ENCODE data around the gene SMYD3. TPM values are rescaled to one million over a fixed set of nuclear protein-coding genes. Genes with fewer than 3 reads are reported as not detected.

The SMYD3 gene
- total and polyA plus RNA-seq, 2 donors (not counting 1 experiment from before 2014, with no cell fraction given) = 9.7 to 37.2 TPM

- WGBS (ENCODE audit: insufficient coverage) = 100% methylated on average over 3 of the region's 4 CpGs
- H3K27me3 ChIP-seq (replicated peaks in 1 of 4; ENCODE audit: control extremely low read depth in 1 of 4, control insufficient read depth in 3 of 4, insufficient read depth in 4 of 4, low read length in 3 of 4) = no peaks in the 10 kb centered on the region
- H3K27ac ChIP-seq (ENCODE audit: low read length in 2 of 2) = no peak overlapping the region
- POLR2A ChIA-PET = no interaction called here
- Mint-ChIP-seq H3K4me3 (no peak overlapping the region), H3K9me3 (ENCODE audit: insufficient read depth) (no peaks in the 10 kb centered on the region), H3K27ac (no peak overlapping the region), H3K27me3 (no peaks in the 10 kb centered on the region), H3K4me1 (no peaks in the 10 kb centered on the region)
- no peaks in the 10 kb centered on the region for H4K20me1 ChIP-seq (ENCODE audit: control insufficient read depth, insufficient read depth, low read length, poor library complexity, severe bottlenecking)
- no peak overlapping the region for H2AFZ ChIP-seq (ENCODE audit: insufficient read depth, low read depth, low read length, poor library complexity, severe bottlenecking)
- no peak overlapping the region for H3K9ac ChIP-seq (ENCODE audit: low read length)
- CTCF ChIA-PET = no interaction called here
- no peak for ATAC-seq (ENCODE audit: low read depth)
- no peaks in the 10 kb centered on the region for H3K4me1 ChIP-seq (ENCODE audit: control insufficient read depth in 2 of 2, insufficient read depth in 2 of 2, low read length in 2 of 2)
- intact Hi-C loops (cut with micrococcal nuclease) = no loop called here
- TF ChIP-seq CTCF (IDR thresholded peaks at IDR 0.05) (no peak), EZH2 (IDR thresholded peaks at IDR 0.05; ENCODE audit: borderline replicate concordance, insufficient read depth, low read depth, low read length, poor library complexity, severe bottlenecking) (no peak)
- no peaks in the 10 kb centered on the region for H3K9me3 ChIP-seq (ENCODE audit: control extremely low read depth in 1 of 3, control insufficient read depth in 2 of 3, insufficient read depth in 1 of 3, low read length in 2 of 3)
- DNase-seq = no peak
- no peaks in the 10 kb centered on the region for H3K79me2 ChIP-seq (ENCODE audit: control insufficient read depth, insufficient read depth, low read length)
- H3K4me2 ChIP-seq (replicated peaks; ENCODE audit: low read depth, low read length, poor library complexity, severe bottlenecking) = no peak overlapping the region
- H3K36me3 ChIP-seq (replicated peaks in 1 of 2; ENCODE audit: control extremely low read depth in 1 of 2, control insufficient read depth in 1 of 2, extremely low read depth in 1 of 2, insufficient read depth in 2 of 2, low read length in 1 of 2) = no peaks in the 10 kb centered on the region
- H3K4me3 ChIP-seq (ENCODE audit: control extremely low read depth in 1 of 5, extremely low read depth in 1 of 5, insufficient read depth in 1 of 5, low read depth in 2 of 5, low read length in 4 of 5) = no peak overlapping the region
Observed at GRCh38 chr1:246141306-246141705, 365.8 kb downstream of the SMYD3 start.

- H3K27ac ChIP-seq (ENCODE audit: low read length in 2 of 2) = no peak overlapping the region
- no peak overlapping the region for H3K4me3 ChIP-seq (ENCODE audit: control extremely low read depth in 1 of 5, extremely low read depth in 1 of 5, insufficient read depth in 1 of 5, low read depth in 2 of 5, low read length in 4 of 5)
- Mint-ChIP-seq H3K4me1 (no peaks in the 10 kb centered on the region), H3K9me3 (ENCODE audit: insufficient read depth) (no peaks in the 10 kb centered on the region), H3K27ac (no peak overlapping the region), H3K27me3 (no peaks in the 10 kb centered on the region), H3K4me3 (no peak overlapping the region)
- no peak overlapping the region for H3K9ac ChIP-seq (ENCODE audit: low read length)
- ChIA-PET CTCF (no interaction called here), POLR2A (no interaction called here)
- no peaks in the 10 kb centered on the region for H3K36me3 ChIP-seq (replicated peaks in 1 of 2; ENCODE audit: control extremely low read depth in 1 of 2, control insufficient read depth in 1 of 2, extremely low read depth in 1 of 2, insufficient read depth in 2 of 2, low read length in 1 of 2)
- no peak for TF ChIP-seq EZH2 (IDR thresholded peaks at IDR 0.05; ENCODE audit: borderline replicate concordance, insufficient read depth, low read depth, low read length, poor library complexity, severe bottlenecking)
- TF ChIP-seq CTCF (IDR thresholded peaks at IDR 0.05) = no peak
- no peak overlapping the region for H3K4me2 ChIP-seq (replicated peaks; ENCODE audit: low read depth, low read length, poor library complexity, severe bottlenecking)
- no peaks in the 10 kb centered on the region for H3K9me3 ChIP-seq (ENCODE audit: control extremely low read depth in 1 of 3, control insufficient read depth in 2 of 3, insufficient read depth in 1 of 3, low read length in 2 of 3)
- no peaks in the 10 kb centered on the region for H3K79me2 ChIP-seq (ENCODE audit: control insufficient read depth, insufficient read depth, low read length)
- H2AFZ ChIP-seq (ENCODE audit: insufficient read depth, low read depth, low read length, poor library complexity, severe bottlenecking) = no peak overlapping the region
- whole genome bisulfite sequencing (ENCODE audit: insufficient coverage) = 100% methylated on average over 1 of the region's 2 CpGs
- DNase-seq (no peak), ATAC-seq (ENCODE audit: low read depth) (no peak)
- H4K20me1 ChIP-seq (ENCODE audit: control insufficient read depth, insufficient read depth, low read length, poor library complexity, severe bottlenecking) = no peaks in the 10 kb centered on the region
- H3K27me3 ChIP-seq (replicated peaks in 1 of 4; ENCODE audit: control extremely low read depth in 1 of 4, control insufficient read depth in 3 of 4, insufficient read depth in 4 of 4, low read length in 3 of 4) = no peaks in the 10 kb centered on the region
- H3K4me1 ChIP-seq (ENCODE audit: control insufficient read depth in 2 of 2, insufficient read depth in 2 of 2, low read length in 2 of 2) = no peaks in the 10 kb centered on the region
- intact Hi-C loops (cut with micrococcal nuclease) = no loop called here
Observed at GRCh38 chr1:246139745-246140182, 367.3 kb downstream of the SMYD3 start.
